ENCODE data around the gene SIGLEC11.
"Not testable (repeated sequence)": the region's sequence is repeated elsewhere in the genome, so short reads cannot be mapped to it uniquely, and the experiment has no call there.

SIGLEC11 gene

GRCh38 chr19:49960980-49961379 is at the start of gene SIGLEC11:
Gene SIGLEC11, minus strand, starts transcription at chr19:49961172. Its CDS starts 91 bp downstream, at chr19:49961081.
- DNase-seq: not testable (repeated sequence)

DNA sequence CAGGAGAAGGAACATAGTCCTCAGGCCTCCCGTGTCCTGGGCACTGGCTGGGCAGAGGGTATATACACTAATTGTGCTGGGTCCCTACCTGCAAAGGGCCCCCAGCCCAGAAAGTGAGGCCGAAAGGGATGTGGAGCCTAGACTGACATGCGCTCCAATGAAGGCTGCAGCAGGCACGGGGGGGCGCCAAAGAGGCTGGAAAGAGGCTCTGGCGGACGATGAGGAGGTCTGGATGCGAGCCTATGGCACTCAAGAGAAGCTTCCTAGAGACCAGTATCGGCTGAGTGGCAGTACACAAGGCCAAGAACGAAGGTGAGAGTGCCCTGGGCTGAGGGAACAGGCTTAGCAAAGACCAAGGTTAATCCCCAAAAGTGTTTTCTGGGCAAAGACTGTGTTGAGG is 47.6 kb upstream of the SIGLEC11 start:
- no peak for DNase-seq

DNA sequence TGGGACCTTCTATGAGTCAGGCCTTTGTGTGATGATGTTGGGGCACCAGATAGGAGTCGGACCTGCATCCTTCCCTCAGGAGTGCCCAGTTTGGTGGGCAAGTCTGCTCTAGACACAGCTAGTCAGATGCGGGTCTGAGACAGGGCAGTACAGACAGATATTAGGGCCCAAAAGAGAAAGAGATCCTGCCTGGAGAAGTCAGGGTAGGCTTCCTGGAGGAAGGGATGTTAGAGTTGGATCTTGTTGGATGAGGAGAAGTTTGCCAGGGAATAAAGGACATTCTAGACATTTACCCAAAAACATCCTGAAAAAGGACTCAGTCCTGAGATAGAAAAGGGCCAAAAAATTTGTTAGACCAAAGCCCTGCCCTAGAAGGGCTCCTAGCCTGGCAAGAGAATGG is 47.0 kb upstream of the SIGLEC11 start:
- no peak for DNase-seq

GRCh38 chr19:50007170-50007569 is 46.2 kb upstream of the SIGLEC11 start:
- no peak for DNase-seq

DNA sequence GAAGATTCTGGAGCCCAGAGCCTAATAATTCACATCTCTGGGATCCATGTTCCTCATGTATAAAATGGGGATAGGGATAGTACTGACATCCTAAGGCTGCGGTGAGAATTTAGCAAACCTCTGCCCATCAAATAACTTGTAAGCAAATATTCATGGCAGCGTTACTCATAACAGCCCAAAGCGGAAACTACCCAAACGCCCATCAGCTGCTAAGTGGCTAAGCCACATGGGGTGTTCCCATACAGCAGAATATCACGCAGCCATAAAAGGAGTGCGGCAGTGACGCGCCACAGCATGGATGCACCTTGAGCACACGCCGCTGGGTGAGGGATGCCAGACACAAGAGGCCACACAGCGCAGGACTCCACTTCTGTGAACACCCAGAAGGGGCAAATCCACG is 44.5 kb upstream of the SIGLEC11 start:
- no peak for DNase-seq

DNA sequence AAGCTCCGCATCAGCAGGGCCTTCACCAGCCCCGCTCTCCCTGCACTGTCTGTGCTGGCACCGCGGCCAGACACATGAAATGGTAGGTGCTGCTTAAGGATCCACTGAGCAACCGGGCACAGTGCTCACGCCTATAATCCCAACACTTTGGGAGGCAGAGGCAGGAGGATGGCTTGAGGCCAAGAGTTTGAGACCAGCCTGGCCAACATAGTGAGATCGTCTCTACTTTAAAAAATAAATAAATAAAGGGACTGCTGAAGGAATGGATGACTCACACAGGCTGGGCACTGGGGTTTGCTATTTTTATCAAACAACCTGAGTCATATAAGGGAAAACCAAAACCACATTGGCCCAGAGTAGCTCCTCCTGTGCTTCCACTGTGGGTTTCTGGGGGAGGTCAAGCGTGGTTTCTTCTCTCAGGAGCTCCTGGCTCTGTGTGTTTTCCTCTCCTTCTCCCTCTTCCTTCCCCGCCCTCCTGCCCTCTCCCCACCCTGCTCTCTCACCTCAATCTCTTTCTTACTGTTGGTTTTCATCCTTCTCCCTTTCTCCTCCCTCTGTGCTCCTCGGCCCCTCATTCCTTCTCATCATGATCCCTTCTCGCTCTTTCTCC is 42.9 kb upstream of the SIGLEC11 start:
- DNase-seq: peak; percentile 91

GRCh38 chr19:50003254-50003788 is 42.3 kb upstream of the SIGLEC11 start:
- no peak for DNase-seq

- no peak for DNase-seq
Measured at GRCh38 chr19:50002386-50002960, 41.5 kb upstream of the SIGLEC11 start.

GRCh38 chr19:50001775-50002174 is 40.8 kb upstream of the SIGLEC11 start:
- no peak for DNase-seq

GRCh38 chr19:50000841-50001557 is 40.0 kb upstream of the SIGLEC11 start:
- DNase-seq: no peak

DNA sequence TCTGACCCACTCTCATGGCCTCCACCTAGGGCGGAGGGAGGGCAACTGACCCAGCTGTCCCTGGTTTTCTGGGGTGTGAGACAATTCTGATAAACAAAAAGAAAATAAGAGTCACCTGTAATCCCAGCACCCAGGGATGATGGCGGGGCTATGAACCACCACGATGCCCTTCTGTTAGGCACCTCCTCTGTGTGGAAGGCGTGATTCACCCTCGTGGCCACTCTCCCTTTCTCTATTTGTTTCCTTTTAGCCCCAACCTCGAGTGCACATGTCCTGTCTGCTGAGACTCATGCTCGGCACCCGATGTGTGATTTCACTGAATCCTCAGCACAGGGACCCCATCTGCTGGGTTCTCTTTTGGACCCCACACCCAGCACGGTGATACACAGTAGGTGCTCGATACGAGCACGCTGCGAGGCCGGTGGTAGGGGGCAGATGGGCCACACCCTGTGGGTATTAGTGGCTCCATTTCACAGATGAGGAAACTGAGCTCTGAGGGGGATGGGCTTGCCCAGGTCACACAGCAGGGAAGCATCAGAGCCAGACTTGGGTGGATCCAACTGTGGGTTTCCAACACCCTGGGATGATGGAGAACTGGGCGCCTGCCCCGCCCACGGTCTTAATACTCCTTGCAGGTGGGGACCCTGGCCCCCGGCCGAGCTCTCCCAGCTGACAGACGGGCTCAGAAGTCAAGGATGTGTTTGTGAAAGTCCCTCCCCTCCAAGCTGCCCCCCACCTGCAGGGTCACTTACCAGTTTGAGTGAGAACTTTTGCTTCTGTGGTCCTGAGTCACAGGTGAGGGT is 39.3 kb upstream of the SIGLEC11 start:
- DNase-seq: no peak

GRCh38 chr19:49999371-50000010 is 38.5 kb upstream of the SIGLEC11 start:
- no peak for DNase-seq

DNA sequence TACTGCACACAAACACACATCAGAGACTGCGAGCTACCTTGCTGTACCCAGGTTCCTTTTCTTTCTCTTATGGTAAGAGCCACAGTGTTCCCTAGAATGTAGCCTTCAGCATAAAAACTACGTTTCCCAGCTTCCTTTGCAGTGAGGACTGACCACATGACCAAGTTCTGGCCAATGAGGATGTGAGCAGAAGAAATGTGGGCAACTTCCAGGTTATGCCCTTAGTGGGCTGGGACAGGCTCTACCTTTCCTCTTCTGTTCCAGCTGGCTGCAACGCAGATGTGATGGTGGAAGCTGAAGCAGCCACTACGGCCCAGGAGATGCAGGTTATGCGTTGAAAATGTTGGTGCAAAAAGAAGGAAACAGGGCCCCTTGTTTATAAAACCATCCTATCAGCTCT is 36.7 kb upstream of the SIGLEC11 start:
- DNase-seq: no peak

- DNase-seq: no peak
Measured at GRCh38 chr19:49988433-49988832, 27.5 kb upstream of the SIGLEC11 start.

- no peak for DNase-seq
Measured at GRCh38 chr19:49988007-49988406, 27.0 kb upstream of the SIGLEC11 start.

- peak; percentile 89 for DNase-seq
Measured at GRCh38 chr19:49987159-49987698, 26.3 kb upstream of the SIGLEC11 start.

DNA sequence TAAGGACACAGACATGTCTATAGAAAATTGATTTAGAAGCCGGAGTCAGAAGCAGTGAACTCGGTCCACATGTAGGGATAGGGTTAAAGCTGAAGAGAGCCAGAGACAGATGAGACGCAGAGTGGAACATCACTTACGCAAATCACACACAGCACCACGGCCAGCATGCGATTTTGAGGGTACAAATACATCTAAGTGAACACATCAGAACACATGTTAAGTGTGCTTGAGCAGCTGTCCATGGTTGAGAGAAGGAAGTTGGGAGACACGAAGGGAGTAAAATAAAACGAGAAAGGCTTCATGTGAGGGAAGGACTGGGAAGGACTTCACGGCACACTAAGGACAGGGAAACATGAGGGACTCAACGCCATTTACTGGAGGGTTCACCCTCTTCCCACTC is 25.4 kb upstream of the SIGLEC11 start:
- DNase-seq: no peak

DNA sequence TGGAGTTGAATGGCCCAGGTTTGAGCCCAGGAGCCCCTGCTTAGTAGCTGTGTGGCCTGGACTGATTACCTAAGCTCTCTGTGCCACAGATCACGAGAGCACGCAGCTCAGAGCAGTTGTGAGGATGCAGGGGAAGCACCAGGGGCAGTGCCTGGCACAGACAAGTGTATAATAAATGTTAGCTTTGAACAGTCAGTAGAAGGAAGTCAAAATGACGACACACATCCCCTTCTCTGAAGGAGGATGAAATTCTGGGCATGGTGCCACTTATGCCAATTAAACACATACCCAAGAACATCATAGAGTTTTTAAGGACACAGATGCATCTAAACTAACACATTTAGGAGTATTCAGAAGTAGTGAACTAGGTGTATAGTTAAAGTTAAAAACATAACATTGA is 24.9 kb upstream of the SIGLEC11 start:
- DNase-seq: no peak

GRCh38 chr19:49984491-49984890 is 23.5 kb upstream of the SIGLEC11 start:
- DNase-seq: no peak

DNA sequence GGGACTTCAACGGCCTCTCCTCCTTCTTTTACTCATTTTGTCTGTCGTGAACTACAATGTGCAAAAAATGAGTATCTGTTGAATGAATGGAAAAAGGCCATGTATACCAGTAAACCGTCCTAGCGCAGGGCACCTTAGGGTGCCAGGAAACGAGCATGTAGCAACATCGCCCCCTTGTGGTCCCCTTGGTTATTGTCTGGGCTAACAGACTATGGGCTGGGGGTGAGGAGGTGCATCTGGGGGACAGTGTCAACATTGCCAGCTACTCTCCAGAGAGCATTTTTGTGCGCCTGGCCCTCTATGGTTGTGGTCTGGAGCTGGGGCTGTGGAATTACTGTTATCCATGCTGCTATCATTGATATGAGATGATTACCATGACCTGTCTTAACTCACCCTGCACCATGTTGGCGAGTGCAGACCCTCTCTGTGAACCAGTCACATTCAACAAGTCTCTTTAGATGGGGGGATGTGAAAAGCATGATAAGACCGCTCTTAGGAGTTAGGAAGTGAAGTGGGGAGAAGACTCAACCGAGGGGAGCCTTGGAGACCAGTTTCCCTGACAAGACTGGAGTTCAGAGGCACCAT is 22.8 kb upstream of the SIGLEC11 start:
- DNase-seq: no peak

DNA sequence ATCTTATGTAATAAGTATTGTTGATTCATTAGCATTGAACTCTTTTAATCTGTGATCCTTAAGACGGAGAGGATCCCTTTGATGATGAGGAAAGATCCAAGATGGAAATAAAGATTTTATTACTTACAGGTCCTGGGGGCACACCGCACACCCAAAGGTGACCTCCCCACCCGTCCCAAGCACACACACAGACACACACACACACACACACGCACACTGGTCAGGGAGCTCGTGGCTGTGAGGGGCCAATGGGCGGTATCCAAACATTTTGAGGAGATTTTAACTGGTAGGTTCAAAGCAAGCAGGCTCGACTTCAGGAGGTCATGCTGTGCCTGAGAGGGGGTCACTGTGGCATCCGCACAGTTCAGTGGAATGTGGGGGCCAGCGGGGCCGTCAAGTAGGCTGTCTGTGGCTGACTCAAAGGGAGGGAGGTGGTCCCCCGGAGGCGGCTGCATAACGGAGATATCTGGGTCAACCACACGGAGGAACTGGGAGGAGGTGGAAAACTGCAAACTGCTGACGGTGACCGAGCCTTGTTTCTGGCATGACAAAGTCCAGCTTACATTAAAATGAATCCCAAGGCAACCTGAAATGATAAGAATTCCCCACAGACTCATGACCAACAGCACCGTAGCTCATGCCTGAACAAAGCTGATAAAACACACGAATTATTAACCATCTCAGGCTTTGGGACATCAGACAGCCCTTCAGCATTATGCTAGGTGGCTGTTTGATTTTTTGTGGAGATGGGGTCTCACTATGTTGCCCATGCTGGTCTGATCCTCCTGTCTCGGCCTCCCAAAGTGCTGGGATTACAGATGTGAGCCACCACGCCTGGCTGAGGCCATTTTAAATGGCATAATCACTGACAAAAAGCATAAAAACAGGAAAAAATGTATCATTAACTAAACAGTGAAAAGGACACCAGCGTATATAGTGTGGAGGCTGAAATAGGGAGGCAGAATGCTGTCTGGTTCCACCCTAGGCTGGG is 20.9 kb upstream of the SIGLEC11 start:
- DNase-seq: no peak
